GM12891 (cell line): ENCODE measurements around the gene LRMDA.
"Not testable (repeated sequence)": the region's sequence is repeated elsewhere in the genome, so short reads cannot be mapped to it uniquely, and the experiment has no call there.

Experiments
- DNase-seq: peaks from one replicate; pipeline ENCODE4 v3.0.0; 2011; ENCODE audit warnings: low spot score; ENCODE audit not compliant: insufficient read length
- FAIRE-seq: peaks from 2 replicates; lab custom pipeline; 2011; peaks lifted over from hg19 to GRCh38; lab: Jason Lieb, UNC
- PAX5 ChIP-seq: IDR thresholded peaks from 2 replicates; pipeline ENCODE4 v1.6.1; 2011; ENCODE audit warnings: low read length, moderate library complexity, mild to moderate bottlenecking; ENCODE audit not compliant: insufficient read depth, severe bottlenecking
- POLR2A ChIP-seq: IDR thresholded peaks from 2 replicates; pipeline ENCODE4 v1.6.1; 2011; ENCODE audit warnings: low read depth, low read length, control low read depth
- POLR2AphosphoS5 ChIP-seq: IDR thresholded peaks from 2 replicates; pipeline ENCODE4 v1.6.1; 2011; ENCODE audit warnings: low read depth, low read length, control low read depth
- POU2F2 ChIP-seq: IDR thresholded peaks from 2 replicates; pipeline ENCODE4 v1.6.1; 2011; ENCODE audit warnings: low read depth, mild to moderate bottlenecking, control low read depth, low read length, moderate library complexity
- SPI1 ChIP-seq: IDR thresholded peaks from 2 replicates; pipeline ENCODE4 v1.6.1; 2011; ENCODE audit warnings: low read depth, low read length, control low read depth
- TAF1 ChIP-seq: IDR thresholded peaks from 2 replicates; pipeline ENCODE4 v1.6.1; 2011; ENCODE audit warnings: low read depth, low read length, control low read depth

LRMDA gene

DNA sequence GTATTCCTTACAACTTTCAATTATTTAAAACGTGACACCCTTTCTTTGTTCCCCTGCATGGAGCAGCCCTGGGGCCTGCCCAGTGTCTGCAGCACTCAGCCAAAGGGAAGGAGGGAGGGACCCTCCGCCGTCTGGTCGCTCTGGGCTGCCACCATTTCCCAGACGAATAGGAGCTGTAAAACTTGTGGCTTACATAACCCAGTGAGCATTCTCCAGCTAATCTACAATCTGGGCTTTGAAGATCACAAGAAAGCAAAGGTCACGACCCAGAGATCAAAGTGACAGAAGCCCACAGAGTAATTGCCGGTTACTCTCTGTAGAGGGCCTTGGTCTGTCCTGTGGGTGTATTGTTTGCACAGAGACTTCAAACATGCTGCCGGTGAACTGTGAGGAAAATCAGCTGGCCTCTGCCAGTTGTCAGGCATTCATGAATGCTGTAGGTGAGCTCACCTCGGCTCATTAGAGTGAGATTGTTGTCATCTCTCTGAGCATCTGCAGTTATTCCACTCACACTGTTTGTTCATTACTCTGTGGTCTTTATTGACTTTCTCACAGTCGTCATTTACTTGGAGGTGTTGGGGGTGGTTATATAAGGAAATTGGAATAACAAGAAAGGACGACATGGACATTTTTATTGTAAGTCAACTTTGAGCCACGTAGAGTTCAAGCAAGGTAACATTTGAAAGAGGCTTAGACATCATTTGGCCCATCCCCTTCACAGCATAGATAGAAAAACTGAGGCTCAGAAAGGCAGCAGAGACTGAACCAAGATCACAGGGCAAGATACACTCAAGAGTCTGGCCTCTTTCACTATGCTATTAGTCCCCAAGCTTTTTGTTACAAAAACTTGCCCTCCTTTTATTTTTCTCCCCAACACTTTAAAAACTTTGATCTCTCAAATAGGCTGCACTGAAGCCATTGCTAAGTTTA lies 619.8 kb downstream of the LRMDA start:
- TF ChIP-seq SPI1 (no peak), TAF1 (no peak), POLR2AphosphoS5 (no peak), PAX5 (no peak), POU2F2 (no peak), POLR2A (no peak)
- FAIRE-seq (no peak), DNase-seq (no peak)

DNA sequence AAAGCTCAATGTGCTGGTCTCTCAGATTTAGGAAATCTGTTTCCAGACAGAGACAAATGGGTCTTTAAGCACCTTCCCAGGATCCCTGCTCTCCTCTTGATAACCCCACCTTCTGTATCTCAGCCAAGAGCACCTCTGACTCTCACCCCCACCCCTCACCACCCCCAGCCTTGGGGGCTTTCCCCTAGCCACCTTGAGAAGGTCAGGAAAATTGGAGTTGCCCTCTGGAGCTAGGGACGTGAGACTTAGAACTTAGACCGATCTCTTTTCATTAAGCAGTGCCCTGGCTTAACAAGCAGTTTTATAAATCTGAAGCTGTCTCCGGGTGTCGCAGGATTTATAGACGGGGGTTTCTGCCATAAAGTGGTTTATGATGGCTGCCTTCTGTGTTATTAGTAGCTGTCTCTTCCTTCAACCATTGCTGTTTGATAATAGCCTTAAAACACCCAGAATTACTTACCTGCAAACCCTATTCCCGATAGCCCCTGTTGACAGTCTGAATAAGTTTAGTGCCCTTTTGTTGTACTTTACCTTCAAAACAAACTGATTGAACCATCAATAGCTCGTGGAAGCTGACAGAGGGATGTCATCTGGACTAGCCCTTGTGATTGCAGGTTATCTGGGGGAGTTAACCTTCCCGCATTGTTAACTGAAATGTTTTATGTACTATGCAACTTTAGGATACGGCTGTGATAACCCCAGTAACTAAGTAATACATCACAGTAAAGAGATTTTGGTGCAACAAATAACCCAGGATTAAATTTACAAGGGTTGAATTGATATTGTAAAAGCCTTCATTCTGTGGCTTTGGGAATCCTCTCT lies 621.5 kb downstream of the LRMDA start:
- TF ChIP-seq POU2F2 = no peak
- no peak for TF ChIP-seq SPI1
- FAIRE-seq = no peak
- no peak for DNase-seq

DNA sequence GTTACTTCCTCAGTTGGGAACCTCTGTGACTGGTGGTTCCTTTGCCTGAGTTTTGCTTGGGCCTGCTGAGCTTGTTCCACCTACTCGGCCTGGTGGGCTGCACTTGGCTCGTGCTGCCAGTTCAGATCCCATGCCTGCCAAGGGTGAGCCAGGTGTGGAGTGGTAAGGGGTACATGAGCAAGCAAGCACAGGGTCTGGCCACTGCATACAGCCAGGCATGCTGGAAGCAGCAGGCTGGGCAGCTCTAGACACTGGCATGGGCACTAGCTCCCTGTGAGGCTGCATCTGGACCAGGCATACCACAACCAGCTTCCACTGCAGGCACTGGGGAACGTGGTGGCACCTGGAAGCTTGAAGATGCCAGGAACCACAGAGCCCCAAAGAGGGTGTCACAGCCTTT lies 624.0 kb downstream of the LRMDA start:
- DNase-seq (no peak), FAIRE-seq (no peak)
- TF ChIP-seq POLR2A (no peak), PAX5 (no peak), POU2F2 (no peak)

DNA sequence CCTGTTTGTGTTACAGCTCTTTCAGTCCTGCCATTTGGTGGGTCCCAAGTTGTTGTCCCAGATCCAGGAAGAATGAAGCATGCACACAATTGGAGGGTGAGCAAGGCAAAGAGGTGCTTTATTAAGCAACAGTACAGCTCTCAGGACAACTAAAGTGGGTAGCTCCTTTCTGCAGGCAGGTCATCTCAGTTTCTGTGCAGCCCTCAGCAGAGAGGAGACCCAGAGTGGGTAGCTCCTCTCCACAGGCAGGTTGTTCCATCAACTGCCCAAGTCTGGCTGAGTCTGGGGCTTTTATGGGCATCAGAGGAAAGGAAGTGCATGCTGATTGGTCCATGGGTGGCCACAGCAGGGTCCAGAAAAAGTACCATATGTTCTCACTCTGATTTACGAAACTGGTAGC lies 624.5 kb downstream of the LRMDA start:
- no peak for TF ChIP-seq POLR2A
- no peak for TF ChIP-seq SPI1
- no peak for TF ChIP-seq TAF1
- no peak for TF ChIP-seq POU2F2
- no peak for TF ChIP-seq POLR2AphosphoS5
- no peak for TF ChIP-seq PAX5
- FAIRE-seq (no peak), DNase-seq (no peak)

DNA sequence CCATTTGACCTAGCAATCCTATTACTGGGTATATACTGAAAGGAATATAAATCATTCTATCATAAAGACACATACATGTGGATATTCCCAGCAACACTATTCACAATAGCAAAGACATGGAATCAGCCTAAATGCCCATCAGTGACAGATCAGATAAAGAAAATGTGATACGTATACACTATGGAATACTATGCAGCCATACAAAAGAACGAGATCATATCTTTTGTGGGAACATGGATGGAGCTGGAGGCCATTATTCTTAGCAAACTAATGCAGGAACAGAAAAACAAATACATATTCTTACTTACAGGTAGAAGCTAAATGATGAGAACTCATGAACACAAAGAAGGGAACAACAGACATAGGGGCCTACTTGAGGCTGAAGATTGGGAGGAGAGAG lies 629.6 kb downstream of the LRMDA start:
- not testable (repeated sequence) for FAIRE-seq, DNase-seq

DNA sequence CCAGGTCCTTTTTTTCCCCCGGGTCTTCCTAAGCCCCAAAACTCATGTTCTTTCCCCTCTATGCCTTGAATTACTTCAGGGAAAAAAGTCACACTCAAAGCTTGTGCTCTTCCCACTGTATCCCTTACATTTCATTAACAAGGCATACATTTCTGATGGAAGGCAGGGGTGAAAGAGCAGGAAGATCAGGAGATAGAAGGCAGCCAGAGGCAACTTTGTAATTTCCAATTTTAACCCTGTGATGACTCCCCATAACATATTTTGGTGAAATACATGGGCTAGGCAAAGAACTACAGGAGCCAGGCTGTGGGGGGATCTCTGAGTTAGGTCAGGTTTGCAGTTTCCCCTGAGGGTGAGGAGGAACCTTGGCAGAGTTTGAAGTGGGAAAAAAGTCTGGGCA lies 635.0 kb downstream of the LRMDA start:
- no peak for DNase-seq
- no peak for FAIRE-seq
- TF ChIP-seq TAF1 (no peak), PAX5 (no peak), POLR2AphosphoS5 (no peak), SPI1 (no peak), POLR2A (no peak), POU2F2 (no peak)

DNA sequence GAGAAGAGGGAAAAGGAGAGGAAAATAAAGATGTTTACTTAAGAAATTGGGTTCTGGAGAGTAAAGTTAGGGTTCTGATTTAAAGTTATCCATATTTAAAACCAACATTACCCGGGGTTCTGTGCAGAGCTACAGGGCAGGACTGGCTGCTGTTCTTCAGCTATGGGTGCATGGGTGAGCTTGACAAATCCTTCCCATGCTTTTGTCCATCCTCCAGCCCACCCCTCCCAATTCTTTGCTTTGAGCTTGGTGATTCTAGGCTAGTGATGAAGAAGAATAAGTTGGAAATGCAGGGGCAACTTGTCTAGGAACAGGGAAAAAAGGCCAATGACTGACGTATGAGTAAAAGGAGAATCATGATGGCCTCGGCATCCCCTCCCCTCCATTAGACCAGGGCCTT lies 636.0 kb downstream of the LRMDA start:
- TF ChIP-seq POLR2AphosphoS5 (no peak), SPI1 (no peak), POLR2A (no peak), POU2F2 (no peak), PAX5 (no peak), TAF1 (no peak)
- FAIRE-seq (no peak), DNase-seq (no peak)

DNA sequence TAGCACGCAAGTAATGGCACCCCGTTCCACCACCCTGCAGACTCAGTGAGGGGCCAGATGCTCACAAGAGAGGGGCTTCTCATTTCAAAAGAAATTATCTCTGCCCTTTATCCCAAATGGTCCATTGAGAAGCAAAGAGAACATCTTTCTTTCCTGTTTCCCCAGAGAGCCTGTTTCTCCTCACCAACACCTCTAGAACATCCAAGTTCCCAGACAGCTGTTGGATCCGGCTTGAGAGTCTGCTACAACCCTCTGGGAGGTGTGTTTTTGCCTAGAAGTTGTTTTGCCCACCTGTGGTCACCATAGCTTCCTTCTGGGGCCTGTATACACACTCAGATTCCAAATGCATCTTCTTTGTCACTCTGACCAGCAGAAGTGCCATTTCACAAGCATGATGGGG lies 637.4 kb downstream of the LRMDA start:
- TF ChIP-seq POU2F2 (no peak), PAX5 (no peak), POLR2AphosphoS5 (no peak), TAF1 (no peak), POLR2A (no peak), SPI1 (no peak)

DNA sequence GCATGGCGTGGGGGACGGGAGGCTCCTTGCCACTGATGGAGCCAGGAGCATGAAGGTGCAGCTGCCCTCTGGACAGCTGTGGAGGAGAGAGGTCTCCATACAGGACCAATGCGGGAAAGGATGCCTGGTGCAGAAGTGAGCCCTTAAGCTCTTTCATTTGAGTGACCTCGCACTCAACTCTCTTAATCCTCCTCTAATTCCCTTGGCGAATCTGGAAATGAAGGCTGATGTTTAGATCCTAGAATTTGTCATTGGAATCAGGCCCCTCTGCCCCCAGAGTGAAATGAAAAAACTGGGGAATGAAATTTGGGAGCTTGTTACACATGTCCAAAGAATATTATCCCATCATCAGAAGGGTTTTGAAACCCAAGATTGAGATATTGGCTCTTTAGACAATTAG lies 639.5 kb downstream of the LRMDA start:
- TF ChIP-seq POU2F2 = no peak
- TF ChIP-seq TAF1 = no peak
- no peak for TF ChIP-seq PAX5
- TF ChIP-seq POLR2A = no peak
- no peak for TF ChIP-seq POLR2AphosphoS5
- TF ChIP-seq SPI1 = no peak
- FAIRE-seq (no peak), DNase-seq (no peak)

More for the DNA sequence above, 637.4 kb downstream of the LRMDA start:
- DNase-seq (no peak), FAIRE-seq (no peak)

DNA sequence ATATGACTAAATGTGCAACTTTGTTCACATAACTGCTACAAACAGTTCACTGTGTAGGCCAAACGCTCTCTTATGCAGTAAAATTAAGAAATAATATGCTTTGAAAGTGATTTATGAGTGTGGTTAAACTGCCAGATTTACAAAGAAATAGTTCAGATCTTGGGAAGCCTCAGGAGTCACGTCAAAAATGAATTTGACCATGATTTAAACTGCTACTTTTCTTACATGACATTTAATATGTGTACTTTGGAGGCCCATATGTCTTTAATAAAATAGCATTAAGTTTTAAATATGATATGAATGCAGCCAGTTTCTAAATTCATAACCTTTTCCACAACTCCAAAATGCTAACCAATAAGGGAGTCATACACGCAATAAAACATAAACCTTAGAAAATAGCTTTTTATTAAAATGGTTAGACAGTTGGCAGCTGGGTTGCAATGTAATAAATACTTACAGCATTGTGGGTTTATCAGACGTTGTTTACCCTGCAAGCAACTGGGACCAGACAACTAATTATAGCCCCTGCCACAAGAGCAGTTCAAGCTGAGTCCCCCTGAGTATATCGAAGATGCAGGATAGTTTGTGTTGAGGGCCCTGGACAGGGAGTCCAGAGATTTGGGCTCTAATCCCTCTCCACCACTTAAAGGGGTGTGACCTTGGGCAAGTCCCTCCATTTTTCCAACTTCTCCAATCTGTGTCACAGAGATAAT lies 640.4 kb downstream of the LRMDA start:
- DNase-seq = no peak
- FAIRE-seq = no peak
- TF ChIP-seq POLR2AphosphoS5 = no peak
- no peak for TF ChIP-seq TAF1
- no peak for TF ChIP-seq POLR2A
- TF ChIP-seq SPI1 = no peak
- TF ChIP-seq PAX5 = no peak
- no peak for TF ChIP-seq POU2F2
